HS-5 (cell line): ENCODE results near the gene NODAL.
"Not testable (repeated sequence)": the region's sequence is repeated elsewhere in the genome, so short reads cannot be mapped to it uniquely, and the experiment has no call there.

ENCODE experiments used
- DNase-seq: peaks from one replicate; pipeline ENCODE4 v3.0.0-alpha.2; 2012; ENCODE audit warnings: low read depth

NODAL gene

DNA sequence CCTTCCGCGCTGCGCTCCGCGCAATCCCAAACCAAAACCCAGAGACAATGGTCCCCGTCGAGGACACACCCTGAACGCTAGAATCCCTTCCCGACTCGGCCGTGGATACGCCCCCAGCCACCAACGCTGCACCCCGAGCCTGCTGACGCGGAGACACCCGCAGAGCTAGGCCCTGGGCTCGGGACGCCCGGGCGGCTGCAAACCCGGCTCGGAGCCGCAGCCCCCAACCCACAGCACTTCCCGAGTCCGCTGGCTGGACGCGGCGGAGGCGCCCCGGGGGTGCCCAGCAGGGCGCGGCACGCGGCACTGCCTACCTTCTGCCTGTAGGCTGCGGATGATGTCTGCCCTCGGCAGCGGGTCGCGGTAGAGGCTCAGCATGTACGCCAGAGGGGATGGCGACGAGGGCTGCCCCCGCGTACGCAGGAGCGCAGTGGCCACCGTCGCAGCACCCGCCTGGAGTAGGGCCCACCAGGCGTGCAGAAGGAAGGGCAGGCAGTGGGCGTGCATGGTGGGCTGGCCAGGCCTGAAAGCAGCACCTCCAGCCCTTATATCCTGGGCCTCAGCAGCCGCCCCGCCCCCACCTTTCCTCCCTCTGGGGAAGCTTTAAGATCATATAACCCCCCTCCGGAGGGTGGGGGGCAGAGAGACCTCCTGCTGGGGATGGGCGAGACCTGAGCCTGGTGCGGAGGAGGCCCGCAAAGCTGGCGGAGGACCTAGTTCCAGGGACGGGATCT, at the start of gene NODAL:
TSS of gene NODAL (minus strand) at position 521 of the 734 bp plus-strand sequence. CDS start at position 507, 14 bp downstream.
- no peak for DNase-seq

DNA sequence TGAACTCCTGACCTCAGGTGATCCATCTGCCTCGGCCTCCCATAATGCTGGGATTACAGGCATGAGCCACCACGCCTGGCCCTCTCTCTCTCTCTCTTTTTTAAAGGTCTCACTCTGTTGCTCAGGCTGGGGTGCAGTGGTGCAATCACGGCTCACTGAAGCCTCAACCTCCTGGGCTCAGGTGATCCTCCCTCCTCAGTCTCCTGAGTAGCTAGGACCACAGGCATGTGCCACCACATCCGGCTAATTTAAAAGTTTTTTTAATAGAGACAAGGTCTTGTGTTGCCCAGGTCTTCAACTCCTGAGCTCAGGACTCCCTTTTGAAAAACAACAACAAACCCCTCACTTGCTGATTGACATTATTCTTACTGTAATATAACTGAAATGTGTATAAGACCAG, 48.7 kb upstream of the NODAL start:
- no peak for DNase-seq

DNA sequence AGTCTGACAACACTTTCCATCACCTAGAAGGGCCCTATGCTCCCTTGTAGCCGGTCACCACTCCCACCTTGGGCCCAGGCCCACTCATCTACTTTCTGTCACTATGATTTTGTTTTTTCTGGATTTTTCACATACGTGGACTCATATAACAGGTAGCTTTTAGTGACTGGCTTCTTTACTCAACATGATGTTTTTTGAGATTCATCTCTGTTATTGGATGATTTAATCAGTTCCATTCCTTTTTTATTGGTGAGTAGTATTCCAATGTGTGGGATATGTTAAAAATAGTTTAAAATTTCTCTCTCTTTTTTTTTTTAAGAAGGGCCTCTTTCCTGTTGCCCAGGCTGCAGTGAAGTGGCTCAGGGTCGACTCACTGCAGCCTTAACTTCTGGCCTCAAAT, 46.3 kb upstream of the NODAL start:
- DNase-seq: no peak

DNA sequence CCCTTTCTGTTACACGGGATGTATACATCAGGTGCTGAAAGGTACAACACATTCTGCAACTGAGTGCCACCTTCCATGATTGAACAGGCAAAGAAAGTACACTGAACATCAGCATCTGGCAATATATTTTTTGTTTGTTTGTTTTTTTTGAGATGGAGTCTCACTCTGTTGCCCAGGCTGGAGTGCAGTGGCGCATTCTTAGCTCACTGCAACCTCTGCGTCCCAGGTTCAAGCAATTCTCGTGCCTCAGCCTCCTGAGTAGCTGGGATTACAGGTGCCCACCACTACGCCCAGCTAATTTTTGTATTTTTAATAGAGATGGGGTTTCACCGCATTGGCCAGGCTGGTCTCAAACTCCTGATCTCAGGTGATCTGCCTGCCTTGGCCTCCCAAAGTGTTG, 42.4 kb upstream of the NODAL start:
- DNase-seq: not testable (repeated sequence)

DNA sequence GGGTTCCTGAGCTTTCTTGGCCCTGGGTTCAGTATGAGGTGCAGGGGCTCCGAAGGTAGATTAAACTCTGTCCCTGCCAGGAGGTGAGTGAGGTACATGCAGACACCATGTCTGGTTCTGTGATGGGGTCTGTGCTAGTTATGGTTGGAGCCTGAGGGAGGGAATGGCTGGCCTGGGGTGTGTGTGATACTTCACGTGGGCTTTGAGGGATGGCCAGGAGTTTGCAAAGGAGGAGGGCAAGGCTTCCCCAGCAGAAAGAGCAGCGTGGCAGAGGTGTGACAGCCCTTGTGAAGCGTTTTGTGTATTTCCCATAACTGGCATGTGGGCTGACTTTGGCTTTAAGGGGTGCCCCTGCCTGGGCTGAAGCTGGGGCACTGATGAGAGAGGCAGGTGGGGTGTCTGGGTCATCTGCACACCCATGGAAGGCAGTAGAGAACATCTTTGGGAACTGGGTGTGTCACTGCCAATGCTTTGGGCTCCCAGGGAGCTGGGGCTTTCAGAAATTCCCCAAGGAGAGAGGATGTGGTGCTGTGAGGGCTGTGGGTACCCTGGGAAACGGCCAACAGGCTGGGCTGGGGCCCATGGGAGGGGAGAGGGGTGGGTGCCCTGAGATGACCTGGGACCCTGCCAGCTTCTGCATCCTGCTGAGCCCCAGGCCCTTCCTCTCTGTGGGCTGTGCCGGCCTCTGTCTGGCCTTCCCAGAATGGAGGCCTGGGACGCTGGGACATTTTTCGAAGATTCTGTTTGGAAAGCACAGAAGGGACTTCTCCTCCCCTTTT, 41.7 kb upstream of the NODAL start:
- DNase-seq: no peak

DNA sequence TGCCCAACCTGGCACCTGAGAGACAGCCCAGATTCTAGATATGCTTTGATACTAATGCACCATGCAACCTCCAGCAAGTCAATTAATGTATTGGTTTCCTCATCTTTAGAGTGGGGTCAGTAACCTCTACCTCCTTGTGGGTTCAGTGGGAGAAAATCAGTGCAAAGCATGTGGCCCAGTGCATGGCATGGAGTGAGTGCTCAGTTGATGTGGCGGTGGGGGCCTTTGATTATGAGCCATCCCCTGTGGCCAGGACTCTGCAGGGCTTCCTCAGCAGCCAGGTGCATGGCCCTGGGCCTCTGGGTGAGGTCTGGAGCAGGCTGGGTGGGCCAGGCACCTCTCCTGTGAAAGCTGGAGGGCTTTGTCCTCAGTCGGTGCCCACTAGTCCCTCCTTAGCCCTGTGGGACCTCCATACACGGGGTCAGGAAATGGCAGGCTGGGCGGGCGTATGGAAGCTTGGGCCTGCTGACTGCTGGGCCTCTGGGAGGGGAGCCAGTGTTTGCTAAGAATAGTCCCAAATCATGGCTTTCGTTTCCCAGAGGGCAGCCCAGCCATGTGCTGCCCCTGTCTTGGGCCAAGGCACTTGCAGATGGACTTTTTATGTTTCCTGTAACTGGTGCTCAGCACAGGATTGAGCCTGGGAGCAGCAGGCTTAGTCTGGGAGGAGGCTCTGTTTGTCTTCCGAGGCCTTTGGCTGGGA, 40.5 kb upstream of the NODAL start:
- DNase-seq: no peak

DNA sequence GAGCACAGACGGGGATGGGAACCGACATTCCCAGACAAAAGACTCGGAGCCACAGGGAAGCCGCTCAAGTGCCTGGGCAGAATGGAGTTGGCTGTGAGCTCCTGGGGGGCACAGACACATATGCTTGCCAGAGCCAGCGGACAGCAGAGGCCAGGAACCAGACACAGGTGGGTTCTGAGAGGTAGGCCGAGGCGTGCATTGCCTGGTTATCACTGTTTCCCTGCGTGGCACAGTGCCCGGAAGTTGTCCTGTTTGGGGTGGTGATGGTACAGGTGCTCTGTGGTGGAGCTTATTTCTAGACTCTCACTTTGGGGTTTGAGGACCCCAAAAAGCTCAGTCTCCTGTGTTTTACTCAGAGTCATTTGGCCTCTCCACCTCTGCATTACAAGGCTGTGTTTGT, 39.6 kb upstream of the NODAL start:
- no peak for DNase-seq

DNA sequence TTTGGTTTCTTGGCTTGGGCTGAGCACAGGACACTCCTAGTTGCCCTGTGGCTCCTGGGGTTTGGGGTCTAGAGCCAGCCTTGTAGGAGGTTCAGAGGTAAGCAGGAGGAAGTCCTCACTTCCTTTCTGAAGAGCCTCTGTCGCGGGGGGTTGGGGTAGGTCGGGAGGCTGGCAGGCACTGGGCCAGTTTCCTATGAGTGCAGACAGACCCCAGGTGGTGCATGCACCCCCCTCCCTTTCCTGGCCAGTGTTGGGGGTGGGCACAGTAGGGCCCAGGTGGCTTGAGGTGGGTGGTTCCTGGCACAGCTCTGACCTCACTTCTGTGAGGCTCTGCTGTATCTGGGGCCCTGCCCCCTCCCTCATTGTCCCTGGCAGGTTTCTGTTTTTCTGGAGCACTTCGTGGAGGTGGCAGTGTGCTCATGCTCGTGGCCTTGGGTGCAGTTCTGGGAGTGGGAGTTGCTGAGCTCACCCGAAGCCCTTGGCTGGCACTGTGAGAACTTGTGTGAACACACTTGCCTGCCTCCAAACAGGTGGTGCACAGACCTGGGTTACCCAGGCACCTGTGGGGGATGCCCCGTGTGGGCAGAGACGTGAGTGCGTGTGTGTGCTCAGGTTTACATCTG, 38.9 kb upstream of the NODAL start:
- no peak for DNase-seq

DNA sequence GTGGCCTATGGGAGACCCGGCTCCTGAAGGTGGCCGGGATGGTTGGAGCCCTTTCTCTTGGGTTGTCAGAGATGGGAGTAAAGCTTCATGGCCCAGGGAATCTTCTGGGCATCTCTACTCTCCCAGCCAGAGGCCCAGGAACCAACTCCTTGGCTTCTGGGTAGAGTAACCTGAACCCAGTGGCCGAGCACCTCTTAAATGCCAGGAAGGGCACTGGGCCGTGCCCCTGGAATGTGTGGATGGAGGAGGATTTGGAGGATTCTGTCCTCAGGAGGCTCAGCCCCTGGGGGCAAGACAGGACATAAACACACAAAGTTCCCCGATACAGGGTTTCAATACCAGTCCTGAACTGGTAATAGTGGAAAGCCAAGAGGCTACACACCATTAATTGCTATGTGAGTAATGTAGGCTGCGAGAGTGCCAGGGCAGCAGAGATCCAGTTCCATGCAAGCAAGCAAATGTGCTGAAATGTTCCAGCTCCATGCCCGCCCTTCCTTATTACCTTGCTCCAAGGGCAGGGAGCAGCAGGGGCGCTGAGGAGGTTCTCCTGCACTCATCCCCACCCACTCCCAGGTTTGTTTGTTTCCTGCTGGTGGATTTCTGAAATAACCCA, 38.3 kb upstream of the NODAL start:
- DNase-seq: no peak

DNA sequence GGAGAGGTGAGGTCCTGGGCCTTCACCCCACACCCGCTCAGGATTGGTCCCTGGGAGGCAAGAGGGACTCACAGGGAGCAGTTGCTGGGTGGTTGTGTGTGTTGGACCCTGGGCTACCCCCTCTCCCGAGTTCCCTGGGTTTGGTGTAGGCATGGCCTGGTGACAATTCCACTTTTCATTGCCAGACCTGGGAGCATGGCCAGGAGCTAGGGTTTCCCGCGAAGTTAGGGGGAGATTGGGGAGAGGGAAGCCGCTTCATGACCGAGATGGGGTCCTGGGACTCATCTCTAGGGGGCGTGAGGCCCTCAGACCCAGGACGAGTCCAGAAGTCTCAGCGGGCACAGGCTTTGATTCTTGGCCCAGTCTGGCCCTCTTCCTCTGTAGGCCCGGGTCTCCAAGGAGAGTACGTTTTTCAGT, 37.7 kb upstream of the NODAL start:
- no peak for DNase-seq

DNA sequence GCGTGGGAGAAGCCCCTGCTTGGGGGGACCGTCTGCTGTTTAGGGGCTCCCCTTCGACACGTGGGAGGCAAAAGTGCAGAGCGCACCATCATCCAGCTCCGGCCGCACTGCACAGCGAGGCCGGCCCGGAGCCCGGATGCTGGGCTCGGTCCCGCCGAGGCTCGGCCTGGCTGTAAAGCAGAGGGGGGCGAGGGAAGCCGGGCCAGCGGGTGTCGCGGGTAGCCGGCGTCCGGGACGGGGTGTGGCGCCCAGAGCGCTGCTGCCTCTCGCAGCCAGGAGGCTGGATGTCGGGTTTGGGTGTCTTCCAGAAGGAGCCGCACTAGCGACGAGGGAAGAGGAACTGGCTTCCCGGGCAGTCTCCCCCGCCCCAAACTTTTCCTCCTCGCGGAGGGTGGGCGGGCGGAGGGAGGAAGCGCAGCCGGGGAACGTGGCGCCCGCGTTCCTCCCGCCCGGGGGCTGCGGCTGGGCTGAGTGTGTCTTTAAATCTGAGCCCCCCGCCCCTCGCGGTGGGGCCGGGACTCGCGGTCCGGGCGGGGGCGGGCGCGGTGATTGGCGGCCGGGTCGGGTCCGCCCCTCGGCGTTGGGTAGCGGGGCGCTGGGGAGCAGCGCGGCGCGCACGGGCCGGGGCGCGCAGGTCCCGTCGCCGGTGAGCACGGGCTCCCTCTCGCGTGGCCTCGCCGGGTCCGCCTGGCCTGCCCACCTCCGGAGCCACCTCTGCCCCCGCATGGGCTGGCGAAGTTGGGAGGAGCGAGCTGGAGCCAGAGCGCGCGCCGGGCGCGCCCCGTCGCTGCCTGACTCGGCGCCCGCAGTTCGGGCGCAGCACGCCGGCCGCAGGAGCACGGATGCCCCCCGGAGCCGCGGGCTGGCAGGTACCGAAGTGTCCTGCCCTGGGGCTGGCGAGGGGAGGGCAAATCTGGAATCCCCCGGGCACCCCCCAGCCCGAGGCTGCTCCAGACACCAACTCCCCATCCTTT, 37.0 kb upstream of the NODAL start, which contains the start of gene PALD1:
TSS of gene PALD1 (plus strand) at position 577 of the 974 bp plus-strand sequence. CDS start 47,185 bp downstream, outside the sequence.
- DNase-seq: no peak

DNA sequence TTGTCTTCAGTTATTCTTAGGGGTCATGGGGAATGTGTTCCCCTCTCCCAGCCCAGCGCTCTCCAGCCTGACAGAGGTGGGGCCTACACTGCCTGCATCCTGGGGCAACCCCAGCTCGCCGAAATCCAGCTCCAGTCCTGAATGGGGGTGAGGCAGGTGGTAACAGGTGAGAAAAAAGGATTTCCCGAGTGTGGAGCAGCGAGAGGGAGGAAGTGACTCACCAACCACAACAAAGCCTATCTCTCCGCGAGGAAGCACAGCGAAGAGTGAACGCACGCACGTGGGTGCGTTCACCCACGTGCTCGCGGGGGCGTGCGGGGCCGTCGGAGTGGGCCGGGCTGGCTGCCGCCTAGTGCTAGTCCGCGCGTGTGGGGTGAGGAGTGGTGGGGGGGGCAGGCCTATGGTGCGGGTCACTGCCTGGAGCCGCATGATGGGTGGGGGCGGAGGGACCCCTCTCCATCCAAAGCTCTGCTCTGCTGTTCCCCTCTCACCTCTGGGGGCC, 36.2 kb upstream of the NODAL start:
- no peak for DNase-seq

DNA sequence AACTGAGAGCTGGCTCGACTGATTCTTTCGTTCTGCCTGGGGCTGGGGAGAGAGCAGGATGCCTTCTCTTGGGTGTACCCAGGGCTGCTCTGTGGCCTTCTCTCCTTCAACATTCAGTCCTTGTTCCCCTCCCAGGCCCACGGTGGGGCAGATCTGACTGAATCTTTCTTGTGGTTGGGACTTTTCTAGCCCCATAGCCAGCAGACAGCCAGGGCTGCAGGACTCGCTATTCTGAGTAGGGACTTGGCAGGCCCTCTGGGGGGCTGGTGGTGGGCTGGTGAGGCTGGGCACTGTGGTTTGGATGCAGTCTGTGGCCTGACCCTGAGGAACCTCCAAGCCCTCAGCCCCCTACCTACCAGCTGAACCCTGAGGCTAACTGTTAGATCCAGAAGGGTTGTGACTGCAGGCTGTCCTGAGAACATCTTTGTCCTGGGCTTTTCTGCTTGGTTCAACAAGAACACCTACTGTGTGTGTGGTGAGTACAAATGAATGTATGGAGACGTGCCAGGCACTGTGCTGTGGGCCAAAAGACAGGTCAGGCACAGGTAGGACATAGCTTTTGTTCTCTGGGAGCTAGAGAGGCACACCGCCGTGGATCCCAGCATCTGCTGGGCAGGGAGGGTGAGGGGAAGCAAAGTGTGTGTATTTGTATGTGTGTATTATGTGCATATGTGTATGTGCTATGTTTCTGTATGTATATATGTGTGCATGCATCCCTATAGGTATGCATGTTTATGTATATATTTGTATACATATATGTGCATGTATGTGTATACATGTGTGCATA, 35.0 kb upstream of the NODAL start:
- no peak for DNase-seq

DNA sequence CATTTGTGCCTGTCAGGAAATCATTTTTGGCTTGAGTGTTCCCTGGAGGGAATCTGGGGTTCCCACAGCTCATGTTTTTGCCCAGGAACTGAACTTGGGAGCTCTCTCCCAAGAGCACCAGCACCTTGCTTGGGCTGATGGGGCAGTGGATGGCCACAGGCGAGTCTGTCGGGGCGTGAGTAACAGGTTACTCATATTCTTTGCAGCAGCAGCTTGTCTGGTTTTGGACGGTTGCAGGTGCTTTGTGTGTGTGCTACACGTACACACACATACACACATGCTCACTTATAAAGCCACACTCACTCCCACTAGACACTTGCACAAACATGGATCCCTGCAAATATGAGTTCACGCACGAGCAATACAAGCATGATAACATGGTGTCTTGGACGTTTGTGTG, 34.2 kb upstream of the NODAL start:
- no peak for DNase-seq

DNA sequence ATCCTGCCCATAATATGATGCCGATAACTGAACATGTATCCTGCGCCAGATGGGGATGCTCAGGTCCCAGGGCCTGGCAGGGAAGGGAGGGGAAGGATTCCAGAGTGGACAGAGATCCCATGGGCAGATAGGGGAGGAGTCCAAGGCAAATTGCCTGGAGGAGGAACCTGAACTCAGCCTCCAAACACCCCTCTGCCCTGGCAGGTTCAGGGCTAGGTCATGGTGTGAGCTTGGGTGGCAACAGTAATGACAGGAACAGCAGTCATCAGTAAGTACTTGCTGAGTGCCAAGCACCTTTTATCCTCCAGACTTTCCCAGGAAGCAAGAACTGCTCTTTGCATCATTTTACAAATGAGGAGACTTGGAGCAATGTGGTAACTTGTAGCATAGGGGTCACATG, 33.3 kb upstream of the NODAL start:
- no peak for DNase-seq

DNA sequence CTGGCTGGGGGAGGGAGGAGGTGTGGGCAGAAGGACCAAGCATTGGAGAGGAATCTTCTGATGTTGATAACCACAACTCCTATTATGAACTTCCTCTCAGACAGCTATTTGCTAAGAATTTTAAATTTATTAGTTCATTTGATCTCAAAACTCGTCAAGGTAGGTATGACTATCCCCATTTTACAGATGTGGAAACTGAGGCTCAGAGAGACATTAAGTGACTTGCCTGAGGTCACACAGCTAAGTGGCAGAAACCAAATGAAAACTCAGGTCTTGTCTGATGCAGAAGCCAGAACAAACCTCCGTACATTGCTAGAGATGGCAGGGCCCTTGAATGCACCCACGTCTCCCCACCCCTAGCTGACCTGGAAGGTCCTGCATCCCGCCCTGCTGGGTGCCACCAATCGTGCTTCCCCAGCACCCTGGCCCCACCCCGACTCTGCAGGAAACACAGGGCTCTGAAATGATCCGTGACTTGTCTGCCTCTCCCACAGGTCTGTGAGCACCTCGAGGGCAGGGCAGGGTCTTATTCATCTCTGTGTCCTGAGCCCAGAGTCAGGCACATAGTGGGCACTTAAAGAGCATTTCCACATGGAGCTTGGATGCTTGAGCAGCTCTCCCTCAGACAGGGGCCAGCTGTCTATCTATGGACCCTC, 31.4 kb upstream of the NODAL start:
- DNase-seq: no peak

DNA sequence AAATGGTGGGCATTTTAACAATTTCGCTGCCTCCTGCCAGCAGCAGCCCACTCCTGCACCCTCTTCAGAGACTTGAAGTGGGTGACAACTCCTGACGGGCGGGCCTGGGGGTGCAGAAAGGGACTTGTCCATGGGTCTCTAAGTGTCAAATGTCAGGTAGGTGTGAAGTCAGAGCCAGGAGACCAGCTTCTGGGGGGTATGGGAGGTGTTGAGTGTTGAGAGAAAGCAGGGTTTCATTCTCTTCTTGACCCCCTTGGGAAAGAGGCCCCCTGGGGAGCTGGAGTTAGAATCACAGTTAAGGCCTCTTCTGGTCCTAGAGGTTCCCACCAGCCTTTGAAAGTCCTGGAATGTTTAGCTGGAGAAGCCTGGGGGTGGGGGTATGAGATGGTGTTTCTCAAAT, 25.5 kb upstream of the NODAL start:
- DNase-seq: no peak

DNA sequence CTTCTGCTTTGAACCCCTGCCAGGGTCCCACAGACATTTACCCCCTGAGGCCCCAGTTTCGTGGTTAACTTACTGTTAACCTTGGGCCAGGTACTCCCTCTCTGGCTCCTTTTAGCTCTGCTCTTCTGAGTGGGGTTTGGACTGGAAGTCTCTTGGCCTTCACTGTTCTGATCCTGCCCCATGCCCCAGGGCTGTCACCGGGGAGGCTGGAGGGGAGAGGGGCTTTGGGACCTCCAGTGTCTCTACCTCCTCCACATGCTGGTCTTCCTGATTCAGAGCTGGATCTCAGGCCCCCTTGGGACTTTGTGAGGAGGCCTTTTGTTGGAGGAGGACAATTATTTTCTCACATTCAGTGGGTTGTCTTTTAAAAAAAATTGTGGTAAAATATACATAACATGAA, 24.4 kb upstream of the NODAL start:
- no peak for DNase-seq

DNA sequence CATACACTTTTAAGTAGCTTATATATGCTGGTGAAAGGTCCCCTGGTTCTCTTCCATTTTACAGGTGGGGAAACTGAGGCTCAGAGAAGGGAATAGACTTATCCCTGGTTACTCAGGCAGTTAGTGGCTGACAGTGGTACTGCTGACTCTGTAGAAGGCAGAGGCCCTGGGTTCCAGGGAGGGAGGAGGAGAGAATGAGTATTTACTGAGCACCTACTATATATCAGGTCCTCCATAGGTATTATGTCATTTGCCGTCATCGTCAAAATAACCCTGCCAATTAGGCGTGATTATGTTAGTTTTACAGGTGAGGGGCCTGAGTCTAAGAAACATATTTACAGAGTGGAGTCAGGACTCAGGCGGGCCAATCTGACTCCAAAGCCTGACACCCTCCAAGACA, 23.8 kb upstream of the NODAL start:
- no peak for DNase-seq
